Suprapubic skin (tissue), 4 donors: ENCODE results near the gene SLFN12L.

ENCODE experiments used
- EP300 ChIP-seq: sonication (generic); formaldehyde crosslinking; IDR thresholded peaks from one replicate; pipeline ENCODE4 v1.6.1; 2017; ENCODE audit warnings: antibody characterized with exemption
- POLR2A ChIP-seq, 2 donors: fragments of 450-650 bp; IDR thresholded peaks; one replicate each; pipeline ENCODE4 v1.6.1; 2017; ENCODE audit warnings: antibody characterized with exemption in 2 of 2, mild to moderate bottlenecking in 2 of 2, moderate library complexity in 2 of 2
- POLR2AphosphoS5 ChIP-seq, 3 donors: sonication (generic); formaldehyde crosslinking; IDR thresholded peaks; one replicate each; pipeline ENCODE4 v1.6.1; 2017; ENCODE audit warnings: antibody characterized with exemption in 3 of 3
- TF ChIP-seq, protein P1 (sequence below), 2 donors: fragments of 200-600 bp in 1 of 2; fragments of 450-650 bp in 1 of 2; sonication (generic) in 1 of 2; IDR thresholded peaks; one replicate each; pipeline ENCODE4 v1.5.1; 2016 to 2019; ENCODE audit warnings: antibody characterized with exemption in 2 of 2, mild to moderate bottlenecking in 1 of 2, moderate library complexity in 1 of 2

GRCh38 chr17:35519439-35519838 is 18.0 kb downstream of the SLFN12L start:
- TF ChIP-seq, protein P1, sequence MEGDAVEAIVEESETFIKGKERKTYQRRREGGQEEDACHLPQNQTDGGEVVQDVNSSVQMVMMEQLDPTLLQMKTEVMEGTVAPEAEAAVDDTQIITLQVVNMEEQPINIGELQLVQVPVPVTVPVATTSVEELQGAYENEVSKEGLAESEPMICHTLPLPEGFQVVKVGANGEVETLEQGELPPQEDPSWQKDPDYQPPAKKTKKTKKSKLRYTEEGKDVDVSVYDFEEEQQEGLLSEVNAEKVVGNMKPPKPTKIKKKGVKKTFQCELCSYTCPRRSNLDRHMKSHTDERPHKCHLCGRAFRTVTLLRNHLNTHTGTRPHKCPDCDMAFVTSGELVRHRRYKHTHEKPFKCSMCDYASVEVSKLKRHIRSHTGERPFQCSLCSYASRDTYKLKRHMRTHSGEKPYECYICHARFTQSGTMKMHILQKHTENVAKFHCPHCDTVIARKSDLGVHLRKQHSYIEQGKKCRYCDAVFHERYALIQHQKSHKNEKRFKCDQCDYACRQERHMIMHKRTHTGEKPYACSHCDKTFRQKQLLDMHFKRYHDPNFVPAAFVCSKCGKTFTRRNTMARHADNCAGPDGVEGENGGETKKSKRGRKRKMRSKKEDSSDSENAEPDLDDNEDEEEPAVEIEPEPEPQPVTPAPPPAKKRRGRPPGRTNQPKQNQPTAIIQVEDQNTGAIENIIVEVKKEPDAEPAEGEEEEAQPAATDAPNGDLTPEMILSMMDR (IDR thresholded peaks at IDR 0.05) = no peak
- no peak for TF ChIP-seq POLR2A (IDR thresholded peaks at IDR 0.05)
- no peak for TF ChIP-seq POLR2AphosphoS5 (IDR thresholded peaks at IDR 0.05)
- TF ChIP-seq EP300 = no peak
